HEK293 (cell line): ENCODE measurements around the gene PRKG1.

Experiments used
- GLI4 ChIP-seq: fragments of 450-650 bp; formaldehyde crosslinking; IDR thresholded peaks from 2 replicates; pipeline ENCODE4 v1.5.1; 2016; ENCODE audit warnings: missing biosample characterization, missing genetic modification characterization
- ZNF302 ChIP-seq: fragments of 450-650 bp; formaldehyde crosslinking; IDR thresholded peaks from 2 replicates; pipeline ENCODE4 v1.5.1; 2016; ENCODE audit warnings: missing biosample characterization, missing genetic modification characterization, low read depth
- TF ChIP-seq, protein P1 (sequence below): fragments of 450-650 bp; formaldehyde crosslinking; IDR thresholded peaks from 2 replicates; pipeline ENCODE4 v1.5.1; 2016; ENCODE audit warnings: missing biosample characterization, missing genetic modification characterization

GRCh38 chr10:51217505-51217904 is 143.2 kb downstream of the PRKG1 start:
- TF ChIP-seq GLI4 (tag by site-specific recombination) (no peak), ZNF302 (tag by site-specific recombination) (no peak)
- TF ChIP-seq, protein P1, sequence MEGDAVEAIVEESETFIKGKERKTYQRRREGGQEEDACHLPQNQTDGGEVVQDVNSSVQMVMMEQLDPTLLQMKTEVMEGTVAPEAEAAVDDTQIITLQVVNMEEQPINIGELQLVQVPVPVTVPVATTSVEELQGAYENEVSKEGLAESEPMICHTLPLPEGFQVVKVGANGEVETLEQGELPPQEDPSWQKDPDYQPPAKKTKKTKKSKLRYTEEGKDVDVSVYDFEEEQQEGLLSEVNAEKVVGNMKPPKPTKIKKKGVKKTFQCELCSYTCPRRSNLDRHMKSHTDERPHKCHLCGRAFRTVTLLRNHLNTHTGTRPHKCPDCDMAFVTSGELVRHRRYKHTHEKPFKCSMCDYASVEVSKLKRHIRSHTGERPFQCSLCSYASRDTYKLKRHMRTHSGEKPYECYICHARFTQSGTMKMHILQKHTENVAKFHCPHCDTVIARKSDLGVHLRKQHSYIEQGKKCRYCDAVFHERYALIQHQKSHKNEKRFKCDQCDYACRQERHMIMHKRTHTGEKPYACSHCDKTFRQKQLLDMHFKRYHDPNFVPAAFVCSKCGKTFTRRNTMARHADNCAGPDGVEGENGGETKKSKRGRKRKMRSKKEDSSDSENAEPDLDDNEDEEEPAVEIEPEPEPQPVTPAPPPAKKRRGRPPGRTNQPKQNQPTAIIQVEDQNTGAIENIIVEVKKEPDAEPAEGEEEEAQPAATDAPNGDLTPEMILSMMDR (tag by site-specific recombination), result no peak
